MM.1S (cell line): Measurements from ENCODE around the gene UBE2E2.

Experiments
- EZH2phosphoT487 ChIP-seq: fragments of 300-600 bp; sonication (generic); IDR thresholded peaks from 2 replicates; pipeline ENCODE4 v1.6.1; 2018; ENCODE audit warnings: antibody characterized with exemption, low read length
- TF ChIP-seq, protein P1 (sequence below): fragments of 300-600 bp; sonication (generic); IDR thresholded peaks from 2 replicates; pipeline ENCODE4 v1.5.1; 2016; ENCODE audit warnings: antibody characterized with exemption, low read length, mixed read lengths

DNA sequence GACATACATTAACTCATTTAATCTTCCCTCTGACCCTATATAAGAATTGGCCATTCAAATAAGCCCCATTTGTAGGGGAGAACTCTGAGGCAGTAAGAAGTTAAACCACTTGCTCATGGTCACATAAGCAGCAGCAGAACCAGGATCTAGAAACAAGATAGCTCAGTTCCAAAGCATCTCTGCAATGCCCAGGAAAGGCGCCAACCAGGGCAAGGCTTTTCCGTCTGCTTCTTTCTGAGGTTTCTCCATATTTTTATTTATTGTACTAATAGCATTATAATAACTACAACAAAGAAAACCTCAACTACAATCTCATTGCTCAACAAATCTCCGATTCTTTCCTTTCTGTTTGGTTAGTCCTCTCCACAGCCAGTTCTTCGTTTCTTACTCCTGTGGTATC lies 4.3 kb upstream of the UBE2E2 start:
- no peak for TF ChIP-seq EZH2phosphoT487
- TF ChIP-seq, protein P1, sequence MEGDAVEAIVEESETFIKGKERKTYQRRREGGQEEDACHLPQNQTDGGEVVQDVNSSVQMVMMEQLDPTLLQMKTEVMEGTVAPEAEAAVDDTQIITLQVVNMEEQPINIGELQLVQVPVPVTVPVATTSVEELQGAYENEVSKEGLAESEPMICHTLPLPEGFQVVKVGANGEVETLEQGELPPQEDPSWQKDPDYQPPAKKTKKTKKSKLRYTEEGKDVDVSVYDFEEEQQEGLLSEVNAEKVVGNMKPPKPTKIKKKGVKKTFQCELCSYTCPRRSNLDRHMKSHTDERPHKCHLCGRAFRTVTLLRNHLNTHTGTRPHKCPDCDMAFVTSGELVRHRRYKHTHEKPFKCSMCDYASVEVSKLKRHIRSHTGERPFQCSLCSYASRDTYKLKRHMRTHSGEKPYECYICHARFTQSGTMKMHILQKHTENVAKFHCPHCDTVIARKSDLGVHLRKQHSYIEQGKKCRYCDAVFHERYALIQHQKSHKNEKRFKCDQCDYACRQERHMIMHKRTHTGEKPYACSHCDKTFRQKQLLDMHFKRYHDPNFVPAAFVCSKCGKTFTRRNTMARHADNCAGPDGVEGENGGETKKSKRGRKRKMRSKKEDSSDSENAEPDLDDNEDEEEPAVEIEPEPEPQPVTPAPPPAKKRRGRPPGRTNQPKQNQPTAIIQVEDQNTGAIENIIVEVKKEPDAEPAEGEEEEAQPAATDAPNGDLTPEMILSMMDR: no peak
